HEK293T (cell line): ENCODE data around the gene PRKD2.

Source experiments
- BHLHE40 ChIP-seq: fragments of 450-650 bp; IDR thresholded peaks from 2 replicates; pipeline ENCODE4 v1.6.1; 2016; ENCODE audit warnings: mild to moderate bottlenecking, moderate library complexity, borderline replicate concordance
- CTBP1 ChIP-seq: fragments of 450-650 bp; IDR thresholded peaks from 2 replicates; pipeline ENCODE4 v1.6.1; 2016; ENCODE audit warnings: borderline replicate concordance
- ELF4 ChIP-seq: fragments of 450-650 bp; IDR thresholded peaks from 2 replicates; pipeline ENCODE4 v1.6.1; 2017; ENCODE audit warnings: antibody characterized with exemption
- HDGF ChIP-seq: fragments of 450-650 bp; IDR thresholded peaks from 2 replicates; pipeline ENCODE4 v1.6.1; 2017; ENCODE audit warnings: antibody characterized with exemption, borderline replicate concordance
- L3MBTL2 ChIP-seq: fragments of 450-650 bp; conservative IDR thresholded peaks from 2 replicates; pipeline ENCODE4 v1.6.1; 2016; ENCODE audit warnings: mild to moderate bottlenecking
- NFRKB ChIP-seq: fragments of 450-650 bp; IDR thresholded peaks from 2 replicates; pipeline ENCODE4 v1.6.1; 2016; ENCODE audit warnings: mild to moderate bottlenecking, moderate library complexity
- PKNOX1 ChIP-seq: fragments of 450-650 bp; IDR thresholded peaks from 2 replicates; pipeline ENCODE4 v1.6.1; 2016
- SP1 ChIP-seq: fragments of 450-650 bp; IDR thresholded peaks from 2 replicates; pipeline ENCODE4 v1.6.1; 2017
- SUZ12 ChIP-seq: fragments of 450-650 bp; IDR thresholded peaks from 2 replicates; pipeline ENCODE4 v1.6.1; 2016; ENCODE audit warnings: mild to moderate bottlenecking
- TARDBP ChIP-seq: fragments of 450-650 bp; IDR thresholded peaks from 2 replicates; pipeline ENCODE4 v1.6.1; 2016
- ZNF384 ChIP-seq: fragments of 450-650 bp; IDR thresholded peaks from 2 replicates; pipeline ENCODE4 v1.6.1; 2016

- TF ChIP-seq L3MBTL2 (no peak), NFRKB (no peak), BHLHE40 (no peak), SP1 (no peak), TARDBP (no peak), CTBP1 (no peak), PKNOX1 (no peak), ELF4 (no peak), SUZ12 (no peak), HDGF (no peak), ZNF384 (no peak)
Observed at GRCh38 chr19:46755077-46755852, 38.4 kb upstream of the PRKD2 start.
